Body of pancreas (tissue), 4 donors: ENCODE results near the gene MARCO. TPM values are rescaled to one million over a fixed set of nuclear protein-coding genes. Genes with fewer than 3 reads are reported as not detected.
"Not testable (repeated sequence)": the region's sequence is repeated elsewhere in the genome, so short reads cannot be mapped to it uniquely, and the experiment has no call there.

Experiments
- ATAC-seq: fragments of 150-250 bp; one replicate; pipeline ENCODE4 v1.9.1; 2016
- DNase-seq, 4 donors: peaks; one replicate each; pipeline ENCODE4 v3.0.0-alpha.2; 2019
- H3K27ac ChIP-seq, 4 donors: fragments of 200-600 bp; sonication (generic); 1 replicate in 3 of 4; 2 replicates in 1 of 4; pipeline versions ENCODE4 v1.5.1 to v1.6.1; 2016 to 2019; ENCODE audit warnings: mild to moderate bottlenecking in 1 of 4, mixed read lengths in 1 of 4, moderate library complexity in 1 of 4
- H3K27me3 ChIP-seq, 2 donors: fragments of 200-600 bp; sonication (generic); one replicate each; pipeline ENCODE4 v1.6.0; 2016; ENCODE audit warnings: mild to moderate bottlenecking in 1 of 2
- H3K36me3 ChIP-seq, 2 donors: fragments of 200-600 bp; sonication (generic); replicated peaks in 1 of 2; 2 replicates each; pipeline ENCODE4 v1.5.1; 2016; ENCODE audit warnings: low read depth in 2 of 2; ENCODE audit not compliant: insufficient read depth in 1 of 2
- H3K4me1 ChIP-seq: fragments of 200-600 bp; sonication (generic); one replicate; pipeline ENCODE4 v1.6.0; 2016
- H3K4me3 ChIP-seq, 2 donors: fragments of 200-600 bp; sonication (generic); 1 replicate in 1 of 2; 2 replicates in 1 of 2; pipeline ENCODE4 v1.5.1; 2016 to 2019
- H3K9me3 ChIP-seq, 3 donors: fragments of 200-600 bp; sonication (generic); 1 replicate in 2 of 3; 2 replicates in 1 of 3; pipeline ENCODE4 v1.5.1; 2016
- POLR2A ChIP-seq, 3 donors: fragments of 450-650 bp; IDR thresholded peaks; one replicate each; pipeline ENCODE4 v1.6.1; 2016; ENCODE audit warnings: antibody characterized with exemption in 3 of 3, mild to moderate bottlenecking in 2 of 3
- WGBS, 2 donors: methylation state at CpG; one replicate each; pipeline ENCODE4 v1.1.5; 2017; 5-methylcytosine and 5-hydroxymethylcytosine counted together
- intact Hi-C: fragments of 100-400 bp; cut with DNase I; formaldehyde crosslinking; loops from one replicate; pipeline ENCODE4 v1.15.1; 2023
- total RNA-seq, 2 donors: library from RNA; depleted of rRNA; stranded (reverse); fragments of >200 nt; gene quantifications; one replicate each; pipeline ENCODE4 v1.1.0, GENCODE V29; 2016
- TF ChIP-seq, protein P1 (sequence below), 7 experiments: fragments of 450-650 bp in 4 of 7; fragments of 200-600 bp in 3 of 7; sonication (generic) in 3 of 7; IDR thresholded peaks; one replicate each; pipeline ENCODE4 v1.5.1; 2016 to 2019; ENCODE audit warnings: antibody characterized with exemption in 7 of 7

Gene MARCO
- total RNA-seq, 2 donors from 2014 or later: 1.0 TPM; not detected in 1

DNA sequence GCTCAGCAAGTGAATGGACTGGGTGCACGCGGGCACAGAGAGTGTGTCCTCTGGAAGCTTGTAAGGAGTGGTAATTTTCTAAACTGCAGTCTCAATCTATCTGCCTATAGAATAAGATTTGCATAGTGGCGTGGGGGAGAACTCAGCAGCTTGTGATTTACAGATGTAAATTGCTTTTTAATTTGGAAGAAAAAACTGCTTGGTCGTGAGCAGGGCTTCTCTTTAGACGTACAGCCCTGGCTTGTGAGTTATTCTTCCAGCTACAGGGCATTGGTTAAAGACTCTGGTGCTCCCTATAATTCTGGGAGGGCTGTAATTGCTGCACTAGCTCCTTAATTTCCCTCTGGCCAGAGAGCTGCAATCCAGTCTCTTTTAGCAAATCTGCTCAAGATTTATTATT is 84.9 kb downstream of the MARCO start:
- H3K4me1 ChIP-seq: no peaks in the 10 kb centered on the region
- WGBS, 2 donors: 51 to 57% methylated on average over 5 of the region's 5 CpGs
- H3K9me3 ChIP-seq: no peaks in the 10 kb centered on the region
- H3K27ac ChIP-seq: no peak overlapping the region
- intact Hi-C loops: no loop called here
- no peaks in the 10 kb centered on the region for H3K27me3 ChIP-seq
- TF ChIP-seq POLR2A (IDR thresholded peaks at IDR 0.05): no peak
- TF ChIP-seq, protein P1, sequence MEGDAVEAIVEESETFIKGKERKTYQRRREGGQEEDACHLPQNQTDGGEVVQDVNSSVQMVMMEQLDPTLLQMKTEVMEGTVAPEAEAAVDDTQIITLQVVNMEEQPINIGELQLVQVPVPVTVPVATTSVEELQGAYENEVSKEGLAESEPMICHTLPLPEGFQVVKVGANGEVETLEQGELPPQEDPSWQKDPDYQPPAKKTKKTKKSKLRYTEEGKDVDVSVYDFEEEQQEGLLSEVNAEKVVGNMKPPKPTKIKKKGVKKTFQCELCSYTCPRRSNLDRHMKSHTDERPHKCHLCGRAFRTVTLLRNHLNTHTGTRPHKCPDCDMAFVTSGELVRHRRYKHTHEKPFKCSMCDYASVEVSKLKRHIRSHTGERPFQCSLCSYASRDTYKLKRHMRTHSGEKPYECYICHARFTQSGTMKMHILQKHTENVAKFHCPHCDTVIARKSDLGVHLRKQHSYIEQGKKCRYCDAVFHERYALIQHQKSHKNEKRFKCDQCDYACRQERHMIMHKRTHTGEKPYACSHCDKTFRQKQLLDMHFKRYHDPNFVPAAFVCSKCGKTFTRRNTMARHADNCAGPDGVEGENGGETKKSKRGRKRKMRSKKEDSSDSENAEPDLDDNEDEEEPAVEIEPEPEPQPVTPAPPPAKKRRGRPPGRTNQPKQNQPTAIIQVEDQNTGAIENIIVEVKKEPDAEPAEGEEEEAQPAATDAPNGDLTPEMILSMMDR (IDR thresholded peaks at IDR 0.05): no peak
- ATAC-seq: no peak
- H3K36me3 ChIP-seq: no peaks in the 10 kb centered on the region
- no peak overlapping the region for H3K4me3 ChIP-seq
- DNase-seq: no peak

DNA sequence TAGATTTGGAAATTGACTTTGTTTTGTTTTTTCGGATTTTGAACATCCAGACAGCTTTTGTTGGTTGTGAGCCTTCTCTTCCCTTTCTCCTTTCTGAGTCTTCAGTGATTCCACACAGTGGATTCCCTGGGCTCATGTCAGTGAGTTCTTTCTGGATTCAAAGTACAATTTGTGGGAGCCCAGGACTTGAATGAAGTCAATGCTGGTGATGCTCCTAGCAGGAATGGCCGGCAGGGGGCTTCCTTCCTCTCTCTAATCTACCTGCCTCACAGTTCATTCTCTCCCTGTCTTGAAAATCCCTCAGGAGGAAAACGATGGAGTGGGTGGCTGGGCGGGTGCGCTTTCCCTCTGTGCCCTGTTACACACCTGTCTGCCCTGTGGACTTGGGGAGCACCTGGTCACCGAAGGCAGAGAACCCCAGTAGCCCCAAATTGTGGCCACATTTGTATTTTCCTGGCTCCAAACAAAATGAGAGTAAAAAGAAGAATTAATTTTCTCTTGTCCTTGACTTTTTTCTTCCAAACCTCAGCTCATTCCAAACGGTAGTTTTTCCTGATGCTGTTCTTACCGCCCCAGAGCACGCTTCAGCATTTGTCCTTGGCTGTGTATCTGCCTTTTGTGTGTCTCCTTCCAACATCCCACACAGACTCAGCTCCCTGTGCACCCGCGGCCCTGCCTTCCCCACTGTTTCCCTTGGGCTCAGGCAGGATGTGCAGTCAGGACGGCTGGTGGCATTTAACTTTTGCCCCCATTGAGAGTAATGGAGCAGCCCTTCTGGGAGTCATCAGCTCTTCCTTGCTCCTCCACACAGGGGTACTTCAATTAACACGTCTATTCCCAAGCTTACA is 86.6 kb downstream of the MARCO start:
- Histone ChIP-seq H3K9me3 (no peaks in the 10 kb centered on the region), H3K27ac (no peak overlapping the region), H3K4me1 (no peaks in the 10 kb centered on the region), H3K27me3 (no peaks in the 10 kb centered on the region), H3K36me3 (no peaks in the 10 kb centered on the region), H3K4me3 (no peak overlapping the region)
- intact Hi-C loops: no loop called here
- TF ChIP-seq, protein P1 (IDR thresholded peaks at IDR 0.05): peak in 5 of 7 experiments; percentile 15 to 27 (median 26)
- no peak for TF ChIP-seq POLR2A (IDR thresholded peaks at IDR 0.05)
- WGBS, 2 donors: 55 to 57% methylated on average over 13 of the region's 13 CpGs
- DNase-seq (peak in 3 of 4 donors; percentile 25 to 53 (median 30)), ATAC-seq (no peak)

DNA sequence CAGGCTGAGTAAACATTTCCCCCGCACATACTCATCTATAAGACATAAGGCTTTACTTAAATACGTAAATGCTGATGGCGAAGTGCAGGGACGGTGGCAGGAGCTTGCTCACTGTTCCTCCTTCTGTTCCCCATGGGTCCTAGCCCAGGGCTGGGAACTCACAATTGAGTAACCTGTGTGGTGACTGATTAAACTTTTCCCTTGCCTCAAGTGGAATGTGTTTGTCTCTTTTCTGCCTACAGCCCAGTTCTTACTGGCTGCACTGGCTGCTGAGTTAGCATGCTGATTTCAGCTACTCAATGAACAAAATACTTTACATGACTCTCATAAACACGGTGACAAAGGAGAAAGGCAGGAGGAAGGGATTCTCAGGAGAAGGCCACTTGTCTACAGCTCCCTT is 87.3 kb downstream of the MARCO start:
- Histone ChIP-seq H3K9me3 (no peaks in the 10 kb centered on the region), H3K4me3 (no peak overlapping the region), H3K27ac (no peak overlapping the region), H3K27me3 (no peaks in the 10 kb centered on the region), H3K4me1 (no peaks in the 10 kb centered on the region), H3K36me3 (no peaks in the 10 kb centered on the region)
- DNase-seq (no peak), ATAC-seq (no peak)
- intact Hi-C loops: no loop called here
- WGBS, 2 donors: 54 to 68% methylated on average over 5 of the region's 5 CpGs
- TF ChIP-seq POLR2A (IDR thresholded peaks at IDR 0.05): no peak
- TF ChIP-seq, protein P1 (IDR thresholded peaks at IDR 0.05): no peak

DNA sequence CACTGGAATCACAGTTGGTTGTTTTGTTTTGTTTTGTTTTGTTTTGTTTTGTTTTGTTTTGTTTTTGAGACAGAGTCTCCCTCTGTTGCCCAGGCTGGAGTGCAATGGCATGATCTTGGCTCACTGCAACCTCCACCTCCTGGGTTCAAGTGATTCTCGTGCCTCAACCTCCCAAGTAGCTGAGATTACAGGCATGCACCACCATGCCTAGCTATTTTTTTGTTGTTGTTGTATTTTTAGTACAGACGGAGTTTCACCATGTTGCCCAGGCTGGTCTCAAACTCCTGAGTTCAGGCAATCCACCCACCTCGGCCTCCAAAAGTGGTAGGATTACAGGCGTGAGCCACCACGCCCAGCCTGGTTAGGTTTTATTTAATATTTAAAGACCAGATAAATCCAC is 95.9 kb downstream of the MARCO start:
- 63 to 72% methylated on average over 5 of the region's 5 CpGs for WGBS, 2 donors
- H3K4me1 ChIP-seq, H3K4me3 ChIP-seq, H3K27me3 ChIP-seq, H3K36me3 ChIP-seq, intact Hi-C loops, ATAC-seq, H3K9me3 ChIP-seq, H3K27ac ChIP-seq, DNase-seq: not testable (repeated sequence)

DNA sequence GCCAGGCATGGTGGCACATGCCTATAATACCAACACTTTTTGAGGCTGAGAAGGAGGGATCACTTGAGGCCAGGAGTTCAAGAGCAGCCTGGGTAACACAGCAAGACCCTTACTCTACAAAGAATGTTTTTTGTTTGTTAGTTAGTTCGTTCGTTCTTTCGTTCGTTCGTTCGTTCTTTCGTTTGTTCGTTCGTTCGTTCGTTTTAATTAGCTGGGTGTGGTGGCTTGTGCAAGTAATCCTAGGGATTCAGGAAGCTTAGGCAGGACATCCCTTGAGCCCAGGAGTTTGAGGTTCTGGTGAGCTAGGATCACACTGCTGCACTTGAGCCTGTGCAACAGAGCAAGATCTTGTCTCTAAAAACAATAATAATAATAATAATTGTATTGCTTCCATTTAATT is 98.7 kb downstream of the MARCO start:
- intact Hi-C loops: no loop called here
- H3K27me3 ChIP-seq: no peaks in the 10 kb centered on the region

More for the DNA sequence above, 98.7 kb downstream of the MARCO start:
- TF ChIP-seq, protein P1 (IDR thresholded peaks at IDR 0.05): no peak
- no peak for TF ChIP-seq POLR2A (IDR thresholded peaks at IDR 0.05)
- H3K36me3 ChIP-seq: no peaks in the 10 kb centered on the region
- no peaks in the 10 kb centered on the region for H3K4me1 ChIP-seq
- H3K27ac ChIP-seq: no peak overlapping the region
- DNase-seq (no peak), ATAC-seq (no peak)
- peaks cover 0 to 3% (median 0%) of the 10 kb centered on the region in 3 donors for H3K9me3 ChIP-seq
- H3K4me3 ChIP-seq: no peak overlapping the region
- WGBS, 2 donors: 77 to 79% methylated on average over 11 of the region's 11 CpGs

Other genes starting within 250 kb of the MARCO start
- gene EN1, start 94.5 kb upstream of the MARCO start, total RNA-seq: not detected
- gene C1QL2, start 216.6 kb downstream of the MARCO start, total RNA-seq: 1 to 10 TPM in 1 of 2 donors, not detected in 1; 1.0 TPM